Neural cell (in vitro differentiated cells): Measurements from ENCODE around the gene UPB1. TPM values are rescaled to one million over a fixed set of nuclear protein-coding genes. Genes with fewer than 3 reads are reported as not detected.
A peak's percentile ranks its signal among the peaks of the same experiment; 100 is the strongest.

Experiments used
- H2AFZ ChIP-seq: fragments of 200-600, 300-800 bp; sonication (generic), shearing (Covaris generic); 2 replicates; pipeline ENCODE4 v1.6.0; 2014; ENCODE audit warnings: low read depth, mild to moderate bottlenecking, antibody characterized with exemption, low read length, moderate library complexity
- H3F3A ChIP-seq: fragments of 200-600 bp; shearing (Covaris generic); 2 replicates; pipeline ENCODE4 v1.6.1; 2016; ENCODE audit warnings: mild to moderate bottlenecking, moderate library complexity, mixed read lengths, antibody characterized with exemption, low read length; ENCODE audit not compliant: insufficient read depth, poor library complexity, severe bottlenecking
- H3K27ac ChIP-seq: fragments of 200-600, 300-800 bp; sonication (generic), shearing (Covaris generic); 2 replicates; pipeline ENCODE4 v1.5.1; 2014; ENCODE audit warnings: mild to moderate bottlenecking, low read length, moderate library complexity
- H3K27me3 ChIP-seq: fragments of 300-800, 200-600 bp; sonication (generic), shearing (Covaris generic); 2 replicates; pipeline ENCODE4 v1.6.0; 2014; ENCODE audit warnings: mild to moderate bottlenecking, low read depth, low read length, moderate library complexity; ENCODE audit not compliant: insufficient read depth
- H3K36me3 ChIP-seq: fragments of 300-800, 200-600 bp; sonication (generic), shearing (Covaris generic); 2 replicates; pipeline ENCODE4 v1.5.1; 2014; ENCODE audit warnings: mild to moderate bottlenecking, antibody characterized with exemption, low read length, moderate library complexity; ENCODE audit not compliant: insufficient read depth
- H3K4me2 ChIP-seq: fragments of 300-800, 200-600 bp; sonication (generic), shearing (Covaris generic); 2 replicates; pipeline ENCODE4 v1.6.0; 2014; ENCODE audit warnings: mild to moderate bottlenecking, low read length
- H3K4me3 ChIP-seq: fragments of 300-800, 200-600 bp; sonication (generic), shearing (Covaris generic); 2 replicates; pipeline ENCODE4 v1.5.1; 2014; ENCODE audit warnings: mild to moderate bottlenecking, low read length, moderate library complexity
- H3K79me2 ChIP-seq: fragments of 200-600 bp; shearing (Covaris generic); replicated peaks from 2 replicates; pipeline ENCODE4 v1.6.0; 2014; ENCODE audit warnings: mild to moderate bottlenecking, low read length, moderate library complexity; ENCODE audit not compliant: insufficient read depth
- H3K9ac ChIP-seq: fragments of 300-800, 200-600 bp; sonication (generic), shearing (Covaris generic); 2 replicates; pipeline ENCODE4 v1.6.1; 2016; ENCODE audit warnings: mild to moderate bottlenecking, low read length, mixed read lengths
- H3K9me2 ChIP-seq: fragments of 200-600 bp; shearing (Covaris generic); 2 replicates; pipeline ENCODE4 v1.6.1; 2016; ENCODE audit warnings: mild to moderate bottlenecking, low read length, mixed read lengths; ENCODE audit not compliant: insufficient read depth
- H3K9me3 ChIP-seq: fragments of 200-600, 300-800 bp; sonication (generic), shearing (Covaris generic); 2 replicates; pipeline ENCODE4 v1.6.1; 2016; ENCODE audit warnings: mild to moderate bottlenecking, mixed run types, low read length, moderate library complexity, mixed read lengths
- H4K20me1 ChIP-seq: fragments of 200-600 bp; shearing (Covaris generic); 2 replicates; pipeline ENCODE4 v1.6.1; 2016; ENCODE audit warnings: mild to moderate bottlenecking, mixed run types; ENCODE audit not compliant: insufficient read depth
- EP300 ChIP-seq: fragments of 450-650 bp; conservative IDR thresholded peaks from 2 replicates; pipeline ENCODE4 v1.6.1; 2014; ENCODE audit warnings: antibody characterized with exemption, mild to moderate bottlenecking, moderate library complexity; ENCODE audit not compliant: poor library complexity, severe bottlenecking
- EZH2 ChIP-seq: fragments of 200-600, 300-800 bp; shearing (Covaris generic), sonication (generic); IDR thresholded peaks from 2 replicates; pipeline ENCODE4 v1.6.1; 2014; ENCODE audit warnings: antibody characterized with exemption, low read length, borderline replicate concordance, mild to moderate bottlenecking; ENCODE audit not compliant: insufficient read depth, poor library complexity, severe bottlenecking
- MXI1 ChIP-seq: fragments of 450-650 bp; conservative IDR thresholded peaks from 2 replicates; pipeline ENCODE4 v1.6.1; 2014; ENCODE audit warnings: antibody characterized with exemption, mild to moderate bottlenecking; ENCODE audit not compliant: poor library complexity, severe bottlenecking
- POLR2AphosphoS5 ChIP-seq: IDR thresholded peaks from 2 replicates; pipeline ENCODE4 v1.6.1; 2012
- RAD21 ChIP-seq: fragments of 450-650 bp; conservative IDR thresholded peaks from 2 replicates; pipeline ENCODE4 v1.6.1; 2014; ENCODE audit warnings: antibody characterized with exemption, mild to moderate bottlenecking, moderate library complexity
- SMC3 ChIP-seq: fragments of 450-650 bp; conservative IDR thresholded peaks from 2 replicates; pipeline ENCODE4 v1.6.1; 2014; ENCODE audit warnings: antibody characterized with exemption, mild to moderate bottlenecking, moderate library complexity; ENCODE audit not compliant: poor library complexity
- TAF1 ChIP-seq: IDR thresholded peaks from 2 replicates; pipeline ENCODE4 v1.6.1; 2012; ENCODE audit warnings: low read depth
- polyA plus RNA-seq: library from polyadenylated mRNA; depleted of rRNA; stranded (reverse); fragments of >200 nt; gene quantifications from 2 replicates; pipeline ENCODE4 v1.2.3, GENCODE V29; 2014
- TF ChIP-seq, protein P1 (sequence below): fragments of 450-650 bp; IDR thresholded peaks from 2 replicates; pipeline ENCODE4 v1.5.1; 2014; ENCODE audit warnings: antibody characterized with exemption, mild to moderate bottlenecking, moderate library complexity; ENCODE audit not compliant: poor library complexity, severe bottlenecking
- TF ChIP-seq, protein P2 (sequence below): IDR thresholded peaks from 2 replicates; pipeline ENCODE4 v1.6.1; 2012; ENCODE audit warnings: borderline replicate concordance

Gene UPB1
- polyA plus RNA-seq, 1 donor from 2014 or later, result 0.12 TPM

DNA sequence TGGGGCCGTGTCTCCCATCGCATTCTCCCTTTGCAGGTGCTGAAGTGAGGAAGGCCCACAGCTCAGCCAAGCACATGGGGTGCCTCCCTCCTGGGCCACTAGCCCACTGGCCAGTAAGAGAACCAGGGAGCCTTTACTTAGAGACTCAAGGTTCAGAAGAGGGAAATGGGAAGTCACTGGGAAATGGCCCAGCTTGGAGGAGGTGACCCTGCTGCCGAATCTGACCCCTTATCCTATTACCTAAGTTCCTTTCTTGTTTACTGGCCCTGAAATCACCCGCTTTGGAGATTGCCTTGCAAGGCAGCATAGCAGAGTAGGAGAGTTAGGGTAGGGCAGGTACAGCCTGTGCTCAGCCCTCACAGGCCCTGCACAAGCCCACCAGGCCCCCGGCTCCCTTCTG lies 24.4 kb downstream of the UPB1 start:
- Histone ChIP-seq H3K36me3 (no peaks in the 10 kb centered on the region), H2AFZ (no peak overlapping the region), H3K9me3 (no peaks in the 10 kb centered on the region), H4K20me1 (no peaks in the 10 kb centered on the region), H3K4me3 (no peak overlapping the region), H3F3A (no peaks in the 10 kb centered on the region), H3K27me3 (no peaks in the 10 kb centered on the region), H3K9me2 (no peaks in the 10 kb centered on the region), H3K27ac (no peak overlapping the region), H3K79me2 (no peaks in the 10 kb centered on the region), H3K4me2 (no peak overlapping the region), H3K9ac (no peak overlapping the region)
- TF ChIP-seq EP300, result no peak
- TF ChIP-seq TAF1, result no peak
- no peak for TF ChIP-seq SMC3
- TF ChIP-seq MXI1, result no peak
- no peak for TF ChIP-seq RAD21
- TF ChIP-seq EZH2, result no peak
- TF ChIP-seq, protein P1, sequence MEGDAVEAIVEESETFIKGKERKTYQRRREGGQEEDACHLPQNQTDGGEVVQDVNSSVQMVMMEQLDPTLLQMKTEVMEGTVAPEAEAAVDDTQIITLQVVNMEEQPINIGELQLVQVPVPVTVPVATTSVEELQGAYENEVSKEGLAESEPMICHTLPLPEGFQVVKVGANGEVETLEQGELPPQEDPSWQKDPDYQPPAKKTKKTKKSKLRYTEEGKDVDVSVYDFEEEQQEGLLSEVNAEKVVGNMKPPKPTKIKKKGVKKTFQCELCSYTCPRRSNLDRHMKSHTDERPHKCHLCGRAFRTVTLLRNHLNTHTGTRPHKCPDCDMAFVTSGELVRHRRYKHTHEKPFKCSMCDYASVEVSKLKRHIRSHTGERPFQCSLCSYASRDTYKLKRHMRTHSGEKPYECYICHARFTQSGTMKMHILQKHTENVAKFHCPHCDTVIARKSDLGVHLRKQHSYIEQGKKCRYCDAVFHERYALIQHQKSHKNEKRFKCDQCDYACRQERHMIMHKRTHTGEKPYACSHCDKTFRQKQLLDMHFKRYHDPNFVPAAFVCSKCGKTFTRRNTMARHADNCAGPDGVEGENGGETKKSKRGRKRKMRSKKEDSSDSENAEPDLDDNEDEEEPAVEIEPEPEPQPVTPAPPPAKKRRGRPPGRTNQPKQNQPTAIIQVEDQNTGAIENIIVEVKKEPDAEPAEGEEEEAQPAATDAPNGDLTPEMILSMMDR, result no peak
- TF ChIP-seq, protein P2, sequence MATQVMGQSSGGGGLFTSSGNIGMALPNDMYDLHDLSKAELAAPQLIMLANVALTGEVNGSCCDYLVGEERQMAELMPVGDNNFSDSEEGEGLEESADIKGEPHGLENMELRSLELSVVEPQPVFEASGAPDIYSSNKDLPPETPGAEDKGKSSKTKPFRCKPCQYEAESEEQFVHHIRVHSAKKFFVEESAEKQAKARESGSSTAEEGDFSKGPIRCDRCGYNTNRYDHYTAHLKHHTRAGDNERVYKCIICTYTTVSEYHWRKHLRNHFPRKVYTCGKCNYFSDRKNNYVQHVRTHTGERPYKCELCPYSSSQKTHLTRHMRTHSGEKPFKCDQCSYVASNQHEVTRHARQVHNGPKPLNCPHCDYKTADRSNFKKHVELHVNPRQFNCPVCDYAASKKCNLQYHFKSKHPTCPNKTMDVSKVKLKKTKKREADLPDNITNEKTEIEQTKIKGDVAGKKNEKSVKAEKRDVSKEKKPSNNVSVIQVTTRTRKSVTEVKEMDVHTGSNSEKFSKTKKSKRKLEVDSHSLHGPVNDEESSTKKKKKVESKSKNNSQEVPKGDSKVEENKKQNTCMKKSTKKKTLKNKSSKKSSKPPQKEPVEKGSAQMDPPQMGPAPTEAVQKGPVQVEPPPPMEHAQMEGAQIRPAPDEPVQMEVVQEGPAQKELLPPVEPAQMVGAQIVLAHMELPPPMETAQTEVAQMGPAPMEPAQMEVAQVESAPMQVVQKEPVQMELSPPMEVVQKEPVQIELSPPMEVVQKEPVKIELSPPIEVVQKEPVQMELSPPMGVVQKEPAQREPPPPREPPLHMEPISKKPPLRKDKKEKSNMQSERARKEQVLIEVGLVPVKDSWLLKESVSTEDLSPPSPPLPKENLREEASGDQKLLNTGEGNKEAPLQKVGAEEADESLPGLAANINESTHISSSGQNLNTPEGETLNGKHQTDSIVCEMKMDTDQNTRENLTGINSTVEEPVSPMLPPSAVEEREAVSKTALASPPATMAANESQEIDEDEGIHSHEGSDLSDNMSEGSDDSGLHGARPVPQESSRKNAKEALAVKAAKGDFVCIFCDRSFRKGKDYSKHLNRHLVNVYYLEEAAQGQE, result no peak
- TF ChIP-seq POLR2AphosphoS5, result no peak

DNA sequence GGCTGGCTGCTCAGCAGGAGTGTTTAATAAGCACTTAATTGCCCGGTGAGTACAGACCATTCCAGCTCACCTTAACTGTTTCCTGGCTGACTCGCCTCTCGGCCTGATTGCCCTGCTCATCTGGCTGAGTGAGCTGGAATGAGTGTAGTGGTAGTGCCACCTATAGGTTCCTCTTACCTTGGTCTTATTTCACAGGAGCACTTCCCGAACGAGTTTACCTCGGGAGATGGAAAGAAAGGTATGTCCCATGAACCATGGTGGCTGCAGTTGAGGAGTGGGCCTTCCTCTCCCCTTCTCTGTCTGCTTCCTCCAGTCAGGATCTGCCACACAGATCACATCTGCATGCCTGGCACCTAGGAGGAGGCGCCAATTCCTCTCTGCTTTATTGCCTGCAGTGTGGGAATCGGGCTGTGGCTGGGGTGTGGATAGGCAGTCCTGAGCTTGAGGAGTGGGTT lies 26.7 kb downstream of the UPB1 start:
- no peaks in the 10 kb centered on the region for H3K27me3 ChIP-seq
- no peaks in the 10 kb centered on the region for H3K9me2 ChIP-seq
- H4K20me1 ChIP-seq, result no peaks in the 10 kb centered on the region
- no peak overlapping the region for H3K4me2 ChIP-seq
- no peaks in the 10 kb centered on the region for H3K36me3 ChIP-seq
- TF ChIP-seq MXI1 (no peak), TAF1 (no peak), POLR2AphosphoS5 (no peak), SMC3 (peak; percentile 78), RAD21 (peak; percentile 86)
- TF ChIP-seq, protein P1, result peak; percentile 84
- no peak overlapping the region for H3K4me3 ChIP-seq
- no peak overlapping the region for H2AFZ ChIP-seq
- no peak overlapping the region for H3K27ac ChIP-seq
- H3K9me3 ChIP-seq, result no peaks in the 10 kb centered on the region
- H3K9ac ChIP-seq, result no peak overlapping the region
- no peaks in the 10 kb centered on the region for H3F3A ChIP-seq
- no peaks in the 10 kb centered on the region for H3K79me2 ChIP-seq
